Measurements from ENCODE around the gene CROCC2.

DNA sequence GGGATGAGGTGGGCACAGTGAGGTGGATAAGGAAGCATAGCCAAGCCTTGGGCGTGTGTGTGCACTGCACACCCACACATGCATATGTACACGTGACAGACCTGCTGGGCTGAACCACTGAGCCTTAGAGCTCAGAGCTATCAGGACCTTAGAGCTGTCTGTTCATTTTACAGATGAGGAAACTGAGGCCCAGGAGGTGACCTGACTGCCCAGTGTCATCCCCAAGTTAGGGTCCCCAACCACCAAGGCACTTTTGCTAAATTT is 84.1 kb downstream of the CROCC2 start:
- TF ChIP-seq POLR2A (IDR thresholded peaks at IDR 0.05; ENCODE audit: low read depth, low read length) (no peak), POLR2AphosphoS5 (IDR thresholded peaks at IDR 0.05; ENCODE audit: low read depth, low read length) (no peak), TAF1 (IDR thresholded peaks at IDR 0.05; ENCODE audit: borderline replicate concordance, low read depth, low read length) (no peak)

Data from GM12892 (cell line).